ENCODE results near the gene TPCN1. TPM values are rescaled to one million over a fixed set of nuclear protein-coding genes. Genes with fewer than 3 reads are reported as not detected.

Gene TPCN1
- 1,000 to 10,000 TPM in 1 of 4 donors, 100 to 1,000 TPM in 1, 10 to 100 TPM in 2; 85.1 to 1,315 (median 121) TPM for total RNA-seq

DNA sequence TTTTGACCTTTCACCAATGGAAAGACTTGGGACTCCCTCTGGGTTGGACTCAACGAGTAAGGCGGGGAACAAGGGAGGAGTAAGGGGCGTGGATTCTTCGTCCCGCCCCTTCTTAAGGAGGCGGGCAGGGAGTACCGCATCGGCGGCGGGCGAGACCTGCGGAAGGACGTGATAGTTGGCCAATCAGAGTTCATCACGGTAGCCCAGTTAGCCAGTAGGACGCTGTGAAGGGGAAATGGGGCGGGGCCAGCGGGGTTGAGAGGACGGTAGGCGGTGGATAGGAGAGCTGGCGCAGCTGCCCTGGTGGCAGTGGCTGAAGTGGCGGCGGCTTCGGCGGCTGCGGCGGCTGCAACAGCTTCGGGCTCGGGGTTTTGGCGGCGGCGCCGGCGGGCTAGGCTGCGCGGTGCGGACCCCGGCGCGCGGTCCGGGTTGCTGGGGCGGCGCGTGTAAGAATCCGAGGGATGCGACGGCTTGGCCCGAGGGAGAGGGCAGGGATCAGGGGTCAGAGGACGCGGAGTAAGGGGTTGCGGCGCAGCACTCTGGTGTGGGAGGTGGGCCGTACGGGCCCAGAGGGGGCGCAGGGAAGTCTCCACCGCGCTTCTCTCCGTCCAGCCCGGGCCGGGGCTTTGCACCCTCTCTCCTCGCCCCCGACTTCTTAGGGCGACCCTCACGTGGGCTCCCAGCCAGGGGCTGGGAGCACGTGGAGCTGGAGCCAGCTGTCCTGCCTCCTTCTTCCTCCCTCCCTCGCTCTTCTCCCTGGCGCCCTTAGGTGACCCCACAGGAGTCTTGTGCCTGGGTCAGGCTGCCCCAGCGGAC, at the start of gene TPCN1:
TSS of gene TPCN1 (plus strand) at position 284 of the 816 bp plus-strand sequence. CDS start 5,389 bp downstream, outside the sequence.
- TF ChIP-seq POLR2AphosphoS5 (IDR thresholded peaks at IDR 0.05) (peak; percentile 98 to 99 (median 98)), POLR2A (IDR thresholded peaks at IDR 0.05) (peak; percentile 98), EP300 (IDR thresholded peaks at IDR 0.05; ENCODE audit: low read depth) (no peak)
- TF ChIP-seq, protein P1, sequence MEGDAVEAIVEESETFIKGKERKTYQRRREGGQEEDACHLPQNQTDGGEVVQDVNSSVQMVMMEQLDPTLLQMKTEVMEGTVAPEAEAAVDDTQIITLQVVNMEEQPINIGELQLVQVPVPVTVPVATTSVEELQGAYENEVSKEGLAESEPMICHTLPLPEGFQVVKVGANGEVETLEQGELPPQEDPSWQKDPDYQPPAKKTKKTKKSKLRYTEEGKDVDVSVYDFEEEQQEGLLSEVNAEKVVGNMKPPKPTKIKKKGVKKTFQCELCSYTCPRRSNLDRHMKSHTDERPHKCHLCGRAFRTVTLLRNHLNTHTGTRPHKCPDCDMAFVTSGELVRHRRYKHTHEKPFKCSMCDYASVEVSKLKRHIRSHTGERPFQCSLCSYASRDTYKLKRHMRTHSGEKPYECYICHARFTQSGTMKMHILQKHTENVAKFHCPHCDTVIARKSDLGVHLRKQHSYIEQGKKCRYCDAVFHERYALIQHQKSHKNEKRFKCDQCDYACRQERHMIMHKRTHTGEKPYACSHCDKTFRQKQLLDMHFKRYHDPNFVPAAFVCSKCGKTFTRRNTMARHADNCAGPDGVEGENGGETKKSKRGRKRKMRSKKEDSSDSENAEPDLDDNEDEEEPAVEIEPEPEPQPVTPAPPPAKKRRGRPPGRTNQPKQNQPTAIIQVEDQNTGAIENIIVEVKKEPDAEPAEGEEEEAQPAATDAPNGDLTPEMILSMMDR (IDR thresholded peaks at IDR 0.05), result peak in 1 of 5 experiments; percentile 39
- Histone ChIP-seq H3K36me3 (peaks cover 0 to 4% (median 0%) of the 10 kb centered on the region in 4 donors), H3K9me3 (no peaks in the 10 kb centered on the region), H3K4me1 (peaks cover 16 to 49% (median 39%) of the 10 kb centered on the region in 4 donors), H3K27ac (peak within 1 kb of the TSS; percentile 93 to 99 (median 96)), H3K4me3 (peak within 1 kb of the TSS; percentile 70 to 78 (median 74)), H3K27me3 (no peaks in the 10 kb centered on the region)
- intact Hi-C loops (cut with DNase I; ENCODE audit: low total_unique reads) (no loop called here), in situ Hi-C loops (cut with MboI; ENCODE audit: low pct_ligation_motif_present in 1 of 4, low pct_unique_long_range_greater_than_20kb in 1 of 4, low sequenced_read_pairs in 3 of 4) (no loop called here)
- WGBS, 2 donors (ENCODE audit: low coverage in 1 of 2), result 0 to 1% methylated on average over 1 to 66 of the region's 68 CpGs
- DNase-seq, result peak; percentile 100

DNA sequence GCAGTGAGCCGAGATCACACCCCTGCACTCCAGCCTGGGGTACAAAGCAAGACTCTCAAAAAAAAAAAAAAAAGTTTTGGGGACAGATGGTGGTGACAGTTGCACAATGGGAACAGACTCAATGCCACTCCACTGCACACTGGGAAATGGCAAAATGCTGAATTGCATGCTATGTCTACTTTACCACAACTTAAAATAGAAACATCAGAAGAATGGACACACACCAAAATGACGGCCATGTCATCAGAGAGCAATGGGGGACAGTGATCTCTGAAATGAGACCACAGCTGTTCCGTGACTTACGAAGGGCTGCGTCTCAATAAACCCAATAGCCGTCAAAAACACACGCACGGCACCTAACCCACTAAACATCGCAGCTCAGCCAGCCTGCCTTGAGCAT, 49.7 kb upstream of the TPCN1 start:
- no peak overlapping the region for H3K4me3 ChIP-seq
- H3K36me3 ChIP-seq, result peaks cover 0 to 79% (median 35%) of the 10 kb centered on the region in 4 donors
- intact Hi-C loops (cut with DNase I; ENCODE audit: low total_unique reads) (no loop called here), in situ Hi-C loops (cut with MboI; ENCODE audit: low pct_ligation_motif_present in 1 of 4, low pct_unique_long_range_greater_than_20kb in 1 of 4, low sequenced_read_pairs in 3 of 4) (no loop called here)
- TF ChIP-seq EP300 (IDR thresholded peaks at IDR 0.05; ENCODE audit: low read depth) (no peak), POLR2A (IDR thresholded peaks at IDR 0.05) (no peak), POLR2AphosphoS5 (IDR thresholded peaks at IDR 0.05) (no peak)
- TF ChIP-seq, protein P1 (IDR thresholded peaks at IDR 0.05), result no peak
- H3K27ac ChIP-seq, result no peak overlapping the region
- 90 to 100% methylated on average over 1 to 9 of the region's 9 CpGs for WGBS, 2 donors (ENCODE audit: low coverage in 1 of 2)
- no peak for DNase-seq
- no peaks in the 10 kb centered on the region for H3K9me3 ChIP-seq
- H3K27me3 ChIP-seq, result no peaks in the 10 kb centered on the region
- no peaks in the 10 kb centered on the region for H3K4me1 ChIP-seq

DNA sequence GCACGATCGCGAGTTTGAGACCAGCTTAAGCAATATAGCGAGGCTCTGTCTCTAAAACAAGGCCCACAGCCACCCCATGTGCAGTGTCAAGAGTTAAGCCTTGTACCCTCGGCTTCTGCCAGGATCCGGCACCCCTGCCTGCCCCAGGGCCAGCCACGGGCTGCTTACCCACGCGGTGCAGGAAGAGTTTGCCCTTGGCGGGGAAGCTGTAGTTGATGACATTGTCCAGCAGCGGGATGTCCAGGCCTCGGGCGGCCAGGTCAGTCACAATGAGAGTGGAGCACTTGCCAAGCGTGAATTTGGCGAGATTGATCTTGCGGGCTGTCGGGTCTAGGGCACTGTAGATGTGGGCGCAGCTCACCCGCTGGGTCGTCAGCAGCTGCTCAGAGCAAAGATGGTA, 49.1 kb upstream of the TPCN1 start:
- intact Hi-C loops (cut with DNase I; ENCODE audit: low total_unique reads) (no loop called here), in situ Hi-C loops (cut with MboI; ENCODE audit: low pct_ligation_motif_present in 1 of 4, low pct_unique_long_range_greater_than_20kb in 1 of 4, low sequenced_read_pairs in 3 of 4) (no loop called here)
- TF ChIP-seq EP300 (IDR thresholded peaks at IDR 0.05; ENCODE audit: low read depth) (no peak), POLR2A (IDR thresholded peaks at IDR 0.05) (no peak), POLR2AphosphoS5 (IDR thresholded peaks at IDR 0.05) (no peak)
- TF ChIP-seq, protein P1 (IDR thresholded peaks at IDR 0.05), result no peak
- Histone ChIP-seq H3K36me3 (peaks cover 0 to 82% (median 37%) of the 10 kb centered on the region in 4 donors), H3K27ac (no peak overlapping the region), H3K27me3 (no peaks in the 10 kb centered on the region), H3K4me1 (no peaks in the 10 kb centered on the region), H3K4me3 (no peak overlapping the region), H3K9me3 (no peaks in the 10 kb centered on the region)
- 94 to 96% methylated on average over 3 to 19 of the region's 20 CpGs for WGBS, 2 donors (ENCODE audit: low coverage in 1 of 2)
- no peak for DNase-seq

DNA sequence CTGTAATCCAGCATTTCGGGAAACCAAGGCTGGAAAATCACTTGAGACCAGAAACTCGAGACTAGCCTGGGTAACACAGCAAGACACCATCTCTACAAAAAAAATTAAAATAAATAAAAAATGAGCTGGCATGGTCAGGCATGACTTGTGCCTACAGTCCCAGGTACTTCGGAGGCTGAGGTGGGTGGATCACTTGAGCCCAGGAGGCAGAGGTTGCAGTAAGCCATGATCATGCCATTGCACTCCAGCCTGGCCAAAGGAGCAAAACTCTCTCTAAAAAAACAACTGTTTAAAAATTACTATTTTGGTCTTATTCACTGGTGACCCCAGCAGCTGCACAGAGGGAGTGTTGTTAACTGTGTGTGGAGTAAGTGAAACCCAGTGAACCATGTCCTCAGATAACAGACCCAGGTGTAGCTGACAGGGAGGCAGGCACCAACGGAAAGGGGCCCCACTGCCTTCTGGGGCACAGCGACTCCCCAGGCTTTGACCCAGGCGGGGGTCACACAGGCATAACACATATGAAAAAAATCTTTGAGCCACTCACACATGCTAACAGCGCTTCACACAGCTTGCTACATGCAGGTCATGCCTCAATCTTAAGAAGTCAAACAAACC, 48.1 kb upstream of the TPCN1 start:
- intact Hi-C loops (cut with DNase I; ENCODE audit: low total_unique reads), result no loop called here
- Histone ChIP-seq H3K36me3 (peaks cover 0 to 82% (median 35%) of the 10 kb centered on the region in 4 donors), H3K4me1 (no peaks in the 10 kb centered on the region), H3K27me3 (no peaks in the 10 kb centered on the region), H3K9me3 (no peaks in the 10 kb centered on the region), H3K27ac (no peak overlapping the region), H3K4me3 (no peak overlapping the region)
- 88 to 90% methylated on average over 7 of the region's 7 CpGs for WGBS, 2 donors (ENCODE audit: low coverage in 1 of 2)
- no peak for TF ChIP-seq POLR2A (IDR thresholded peaks at IDR 0.05)
- in situ Hi-C loops (cut with MboI; ENCODE audit: low pct_ligation_motif_present in 1 of 4, low pct_unique_long_range_greater_than_20kb in 1 of 4, low sequenced_read_pairs in 3 of 4), result no loop called here
- DNase-seq, result no peak

All from transverse colon (tissue), 4 donors.